K562 (cell line): ENCODE data around the gene PIF1. TPM values are rescaled to one million over a fixed set of nuclear protein-coding genes. Genes with fewer than 3 reads are reported as not detected.

Source experiments
- ATAC-seq: fragments of 200-7000 bp; cut with Tn5 transposase; 3 replicates; pipeline ENCODE4 v1.9.1; 2020; ENCODE audit warnings: moderate library complexity
- BruUV-seq: library from RNA; stranded (reverse); fragments of 400-500 nt; replicated peaks from 2 replicates; lab custom pipeline; 2021; lab: Mats Ljungman, UMichigan
- CTCF ChIA-PET: fragments of 300-600 bp; formaldehyde crosslinking; extraction: SDS; loops from one replicate; lab custom pipeline; 2021; ENCODE audit warnings: low intra/inter-chr PET ratio; lab: Yijun Ruan, JAX
- POLR2A ChIA-PET: fragments of 300-600, 350-650 bp; sonication (Branson Sonifier 250); formaldehyde crosslinking; extraction: SDS; loops from one replicate; lab custom pipeline; 2021; ENCODE audit warnings: antibody characterized with exemption, inconsistent platforms; lab: Yijun Ruan, JAX
- DNase-seq, 4 experiments: peaks; one replicate each; pipeline versions ENCODE4 v3.0.0 to v3.0.0-alpha.2; 2011 to 2018; ENCODE audit warnings: low spot score in 3 of 4, mixed read lengths in 3 of 4; ENCODE audit errors: extremely low read depth in 1 of 4
- FAIRE-seq: peaks from 2 replicates; lab custom pipeline; 2011; peaks lifted over from hg19 to GRCh38; lab: Jason Lieb, UNC
- H2AFZ ChIP-seq: 2 replicates; pipeline ENCODE4 v1.6.0; 2011; ENCODE audit warnings: low read depth, low read length, control low read depth, inconsistent platforms
- H3K27ac ChIP-seq: fragments of 200-600 bp; 3 replicates; pipeline ENCODE4 v1.8.0; 2011; ENCODE audit warnings: low read depth, mild to moderate bottlenecking, control low read depth, inconsistent platforms, low read length, moderate library complexity, mixed read lengths; ENCODE audit errors: extremely low read depth
- H3K27me3 ChIP-seq, 2 experiments: fragments of 300-600 bp in 1 of 2; 2 replicates in 1 of 2; 3 replicates in 1 of 2; pipeline versions ENCODE4 v1.6.0 to v1.8.0; 2011; ENCODE audit warnings: inconsistent platforms in 2 of 2, low read length in 2 of 2, mild to moderate bottlenecking in 1 of 2, mixed read lengths in 1 of 2, moderate library complexity in 1 of 2; ENCODE audit not compliant: control insufficient read depth in 2 of 2, insufficient read depth in 2 of 2
- H3K36me3 ChIP-seq: fragments of 300-600 bp; 3 replicates; pipeline ENCODE4 v1.8.0; 2011; ENCODE audit warnings: mild to moderate bottlenecking, low read length, inconsistent platforms; ENCODE audit not compliant: control insufficient read depth, insufficient read depth
- H3K4me1 ChIP-seq, 2 experiments: fragments of 200-600 bp in 1 of 2; replicated peaks in 1 of 2; 2 replicates in 1 of 2; 3 replicates in 1 of 2; pipeline versions ENCODE4 v1.5.1 to v1.8.0; 2011; ENCODE audit warnings: inconsistent platforms in 2 of 2, low read length in 2 of 2, mild to moderate bottlenecking in 1 of 2, mixed read lengths in 1 of 2, moderate library complexity in 1 of 2; ENCODE audit not compliant: control insufficient read depth in 2 of 2, insufficient read depth in 2 of 2
- H3K4me2 ChIP-seq: 2 replicates; pipeline ENCODE4 v1.6.1; 2011; ENCODE audit warnings: low read length, control low read depth, inconsistent platforms, mixed read lengths; ENCODE audit not compliant: insufficient read depth
- H3K4me3 ChIP-seq: fragments of 200-600 bp; sonication (generic), shearing (Covaris generic); 2 replicates; pipeline ENCODE4 v1.5.1; 2016; ENCODE audit warnings: control low read depth, inconsistent platforms
- H3K79me2 ChIP-seq: fragments of 200-600 bp; 3 replicates; pipeline ENCODE4 v1.8.0; 2011; ENCODE audit warnings: low read length, inconsistent platforms; ENCODE audit not compliant: control insufficient read depth, insufficient read depth
- H3K9ac ChIP-seq, 2 experiments: 2 replicates each; pipeline versions ENCODE4 v1.6.0 to v1.6.1; 2011; ENCODE audit warnings: low read depth in 2 of 2, low read length in 2 of 2, control low read depth in 1 of 2, inconsistent platforms in 1 of 2, mild to moderate bottlenecking in 1 of 2, mixed read lengths in 1 of 2; ENCODE audit not compliant: insufficient read depth in 1 of 2
- H3K9me1 ChIP-seq: one replicate; pipeline ENCODE4 v1.6.0; 2011; ENCODE audit warnings: inconsistent platforms, mild to moderate bottlenecking, low read length, moderate library complexity; ENCODE audit not compliant: control insufficient read depth, insufficient read depth
- H3K9me3 ChIP-seq: replicated peaks from 2 replicates; pipeline ENCODE4 v1.5.1; 2011; ENCODE audit warnings: low read depth, low read length, inconsistent platforms; ENCODE audit not compliant: control insufficient read depth, insufficient read depth
- H4K20me1 ChIP-seq: replicated peaks from 2 replicates; pipeline ENCODE4 v1.6.1; 2011; ENCODE audit warnings: low read length, inconsistent platforms, mixed read lengths; ENCODE audit not compliant: control insufficient read depth, insufficient read depth
- WGBS: fragments of 100-300 bp; shearing (Covaris generic); methylation state at CpG from one replicate; pipeline ENCODE4 v1.1.6; 2016; ENCODE audit warnings: low coverage, mixed read lengths; ENCODE audit not compliant: insufficient coverage; ENCODE audit errors: missing lambda C conversion rate; 5-methylcytosine and 5-hydroxymethylcytosine counted together
- in situ Hi-C: fragments of 300-500 bp; cut with MboI; formaldehyde crosslinking; loops from 4 replicates; pipeline ENCODE4 v1.15.0; 2018; ENCODE audit warnings: inconsistent platforms, mixed read lengths
- intact Hi-C: fragments of 100-400 bp; cut with micrococcal nuclease; formaldehyde crosslinking; loops from 2 replicates; pipeline ENCODE4 v1.14.2; 2022
- polyA plus RNA-seq, 8 experiments: library from polyadenylated mRNA; depleted of rRNA in 4 of 8; stranded (reverse) in 5 of 8; unstranded in 3 of 8; fragments of >200 nt; fragmentation: Nextera tagmentation in 2 of 8; fragmentation: Illumina TruSeq in 1 of 8; extraction: Ambion mirVana in 2 of 8; extraction: Trizol in 1 of 8; gene quantifications; 2 replicates each; pipeline versions ENCODE4 v1.2.1 to v1.2.3, GENCODE V29; 2011 to 2014; ENCODE audit warnings: inconsistent platforms in 1 of 8, missing spikeins in 1 of 8
- total RNA-seq, 7 experiments: library from RNA; depleted of rRNA in 6 of 7; stranded (reverse); fragments of >200 nt in 6 of 7; fragmentation: Illumina TruSeq in 2 of 7; extraction: Trizol in 2 of 7; gene quantifications; 2 replicates each; pipeline versions ENCODE4 v1.2.1 to v1.2.3, GENCODE V29; 2011 to 2021; ENCODE audit warnings: low replicate concordance in 1 of 7
- TF ChIP-seq, protein P1 (sequence below), 2 experiments: fragments of 450-650 bp; formaldehyde crosslinking in 1 of 2; IDR thresholded peaks; 2 replicates each; pipeline versions ENCODE4 v1.4.0 to v1.6.1; 2014 to 2020; ENCODE audit warnings: mild to moderate bottlenecking in 2 of 2, borderline replicate concordance in 1 of 2, low read depth in 1 of 2

PIF1 gene
- total and polyA plus RNA-seq, 9 of the 15 experiments (the other 6 are each of a cell fraction or from before 2014, with no cell fraction given) = 1.1 to 37.9 (median 11.5) TPM

DNA sequence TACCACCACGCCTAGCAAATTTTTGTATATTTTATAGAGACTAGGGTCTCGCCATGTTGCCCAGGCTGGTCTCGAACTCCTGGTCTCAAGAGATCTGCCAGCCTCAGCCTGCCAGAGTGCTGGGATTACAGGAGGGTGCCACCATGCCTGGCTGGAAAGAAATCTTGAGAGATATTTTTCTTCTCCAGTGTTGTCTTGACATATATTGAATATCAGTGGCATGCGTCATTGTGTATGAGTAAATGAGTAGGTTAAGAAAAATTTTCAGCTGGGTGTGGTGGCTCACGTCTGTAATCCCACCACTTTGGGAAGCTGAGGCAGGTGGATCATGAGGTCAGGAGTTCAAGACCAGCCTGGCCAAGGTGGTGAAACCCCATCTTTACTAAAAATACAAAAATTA is 3.5 kb upstream of the PIF1 start:
- H3K4me3 ChIP-seq = no peak overlapping the region
- no peak overlapping the region for H3K4me2 ChIP-seq
- H3K9me1 ChIP-seq = no peaks in the 10 kb centered on the region
- TF ChIP-seq, protein P1, sequence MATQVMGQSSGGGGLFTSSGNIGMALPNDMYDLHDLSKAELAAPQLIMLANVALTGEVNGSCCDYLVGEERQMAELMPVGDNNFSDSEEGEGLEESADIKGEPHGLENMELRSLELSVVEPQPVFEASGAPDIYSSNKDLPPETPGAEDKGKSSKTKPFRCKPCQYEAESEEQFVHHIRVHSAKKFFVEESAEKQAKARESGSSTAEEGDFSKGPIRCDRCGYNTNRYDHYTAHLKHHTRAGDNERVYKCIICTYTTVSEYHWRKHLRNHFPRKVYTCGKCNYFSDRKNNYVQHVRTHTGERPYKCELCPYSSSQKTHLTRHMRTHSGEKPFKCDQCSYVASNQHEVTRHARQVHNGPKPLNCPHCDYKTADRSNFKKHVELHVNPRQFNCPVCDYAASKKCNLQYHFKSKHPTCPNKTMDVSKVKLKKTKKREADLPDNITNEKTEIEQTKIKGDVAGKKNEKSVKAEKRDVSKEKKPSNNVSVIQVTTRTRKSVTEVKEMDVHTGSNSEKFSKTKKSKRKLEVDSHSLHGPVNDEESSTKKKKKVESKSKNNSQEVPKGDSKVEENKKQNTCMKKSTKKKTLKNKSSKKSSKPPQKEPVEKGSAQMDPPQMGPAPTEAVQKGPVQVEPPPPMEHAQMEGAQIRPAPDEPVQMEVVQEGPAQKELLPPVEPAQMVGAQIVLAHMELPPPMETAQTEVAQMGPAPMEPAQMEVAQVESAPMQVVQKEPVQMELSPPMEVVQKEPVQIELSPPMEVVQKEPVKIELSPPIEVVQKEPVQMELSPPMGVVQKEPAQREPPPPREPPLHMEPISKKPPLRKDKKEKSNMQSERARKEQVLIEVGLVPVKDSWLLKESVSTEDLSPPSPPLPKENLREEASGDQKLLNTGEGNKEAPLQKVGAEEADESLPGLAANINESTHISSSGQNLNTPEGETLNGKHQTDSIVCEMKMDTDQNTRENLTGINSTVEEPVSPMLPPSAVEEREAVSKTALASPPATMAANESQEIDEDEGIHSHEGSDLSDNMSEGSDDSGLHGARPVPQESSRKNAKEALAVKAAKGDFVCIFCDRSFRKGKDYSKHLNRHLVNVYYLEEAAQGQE (IDR thresholded peaks at IDR 0.05; ENCODE audit: borderline replicate concordance) = no peak
- TF ChIP-seq, protein P1 (CRISPR knock-in tag; IDR thresholded peaks at IDR 0.05; ENCODE audit: low read depth) = no peak
- peaks cover 7% of the 10 kb centered on the region; the same call in 2 of the 3 replicates for H3K79me2 ChIP-seq
- peaks cover 5% of the 10 kb centered on the region for H3K9me3 ChIP-seq
- H3K27ac ChIP-seq = no peak overlapping the region
- H4K20me1 ChIP-seq = no peaks in the 10 kb centered on the region
- 60% methylated on average over 5 of the region's 5 CpGs for WGBS
- FAIRE-seq (no peak), ATAC-seq (no peak), DNase-seq (no peak)
- intact Hi-C loops (no loop called here), in situ Hi-C loops (no loop called here)
- CTCF ChIA-PET = no interaction called here
- no TSS peak for BruUV-seq
- no peak overlapping the region for H2AFZ ChIP-seq
- H3K4me1 ChIP-seq = peaks cover 8 to 14% of the 10 kb centered on the region in 2 experiments; a peak in 4 of 5 replicates
- no peaks in the 10 kb centered on the region for H3K27me3 ChIP-seq
- POLR2A ChIA-PET = no interaction called here
- no peaks in the 10 kb centered on the region for H3K36me3 ChIP-seq
- H3K9ac ChIP-seq = no peak overlapping the region
